PC-3 (cell line): ENCODE data around the gene CHRNA7. TPM values are rescaled to one million over a fixed set of nuclear protein-coding genes. Genes with fewer than 3 reads are reported as not detected.

Experiments used
- ATAC-seq: fragments of 200-7000 bp; cut with Tn5 transposase; 2 replicates; pipeline ENCODE4 v1.9.1; 2020; ENCODE audit warnings: mild to moderate bottlenecking, moderate library complexity
- BruUV-seq: library from RNA; stranded (reverse); fragments of 400-500 nt; replicated peaks from 2 replicates; lab custom pipeline; 2021; lab: Mats Ljungman, UMichigan
- CTCF ChIA-PET: fragments of 300-600 bp; sonication (Branson Sonifier 250); formaldehyde crosslinking; loops from one replicate; lab custom pipeline; 2022; ENCODE audit warnings: antibody characterized with exemption; lab: Charles Lee
- POLR2A ChIA-PET: fragments of 300-600 bp; sonication (Branson Sonifier 250); formaldehyde crosslinking; loops from one replicate; lab custom pipeline; 2022; ENCODE audit warnings: antibody characterized with exemption; ENCODE audit not compliant: unreplicated experiment; lab: Charles Lee
- DNase-seq: peaks from one replicate; pipeline ENCODE4 v3.0.0-alpha.2; 2015
- H2AFZ ChIP-seq: fragments of 300-600 bp; sonication (generic); 2 replicates; pipeline ENCODE4 v1.6.0; 2016; ENCODE audit warnings: antibody characterized with exemption, low read length
- H3F3A ChIP-seq: fragments of 300-600 bp; sonication (generic); one replicate; pipeline ENCODE4 v1.6.0; 2017; ENCODE audit warnings: antibody characterized with exemption, low read length, control low read depth, mild to moderate bottlenecking; ENCODE audit not compliant: unreplicated experiment
- H3K27ac ChIP-seq: fragments of 300-600 bp; sonication (generic); 2 replicates; pipeline ENCODE4 v1.5.1; 2016; ENCODE audit warnings: mild to moderate bottlenecking, low read length
- H3K27me3 ChIP-seq: fragments of 300-600 bp; sonication (generic); 2 replicates; pipeline ENCODE4 v1.6.1; 2016; ENCODE audit warnings: low read length, mixed read lengths
- H3K36me3 ChIP-seq: fragments of 300-600 bp; sonication (generic); 2 replicates; pipeline ENCODE4 v1.6.1; 2016; ENCODE audit warnings: low read depth, mixed run types, low read length, mixed read lengths
- H3K4me1 ChIP-seq: fragments of 300-600 bp; sonication (generic); 2 replicates; pipeline ENCODE4 v1.5.1; 2016; ENCODE audit warnings: low read length; ENCODE audit not compliant: insufficient read depth
- H3K4me2 ChIP-seq: fragments of 300-600 bp; sonication (generic); 2 replicates; pipeline ENCODE4 v1.6.0; 2016; ENCODE audit warnings: low read length
- H3K4me3 ChIP-seq: fragments of 300-600 bp; sonication (generic); 2 replicates; pipeline ENCODE4 v1.5.1; 2016; ENCODE audit warnings: mild to moderate bottlenecking, low read length, mixed read lengths
- H3K79me2 ChIP-seq: fragments of 300-600 bp; sonication (generic); 2 replicates; pipeline ENCODE4 v1.6.1; 2017; ENCODE audit warnings: low read length, mixed read lengths
- H3K9ac ChIP-seq: fragments of 300-600 bp; sonication (generic); 2 replicates; pipeline ENCODE4 v1.6.0; 2016; ENCODE audit warnings: mild to moderate bottlenecking, low read length
- H3K9me2 ChIP-seq: fragments of 300-600 bp; sonication (generic); replicated peaks from 2 replicates; pipeline ENCODE4 v1.6.1; 2016; ENCODE audit warnings: mixed run types, low read length, mixed read lengths
- H3K9me3 ChIP-seq: fragments of 300-600 bp; sonication (generic); 2 replicates; pipeline ENCODE4 v1.6.1; 2016; ENCODE audit warnings: low read length, mixed read lengths
- H4K20me1 ChIP-seq: fragments of 300-600 bp; sonication (generic); 2 replicates; pipeline ENCODE4 v1.6.1; 2016; ENCODE audit warnings: low read length, mixed read lengths
- EZH2 ChIP-seq: fragments of 300-600 bp; sonication (generic); IDR thresholded peaks from one replicate; pipeline ENCODE4 v1.6.1; 2017; ENCODE audit warnings: antibody characterized with exemption, mild to moderate bottlenecking, low read length; ENCODE audit not compliant: unreplicated experiment
- EZH2phosphoT487 ChIP-seq: fragments of 300-600 bp; sonication (generic); IDR thresholded peaks from 2 replicates; pipeline ENCODE4 v1.6.1; 2018; ENCODE audit warnings: mild to moderate bottlenecking, antibody characterized with exemption, low read length, borderline replicate concordance
- intact Hi-C: fragments of 100-400 bp; cut with micrococcal nuclease; formaldehyde crosslinking; loops from 2 replicates; pipeline ENCODE4 v1.9.0; 2023
- total RNA-seq: library from RNA; depleted of rRNA; stranded (reverse); fragments of >200 nt; gene quantifications from 2 replicates; pipeline ENCODE4 v1.2.3, GENCODE V29; 2014
- TF ChIP-seq, protein P1 (sequence below): fragments of 300-600 bp; sonication (generic); conservative IDR thresholded peaks from 2 replicates; pipeline ENCODE4 v1.5.1; 2017; ENCODE audit warnings: antibody characterized with exemption, low read depth, mild to moderate bottlenecking, low read length

Gene CHRNA7
- total RNA-seq, 1 experiment from 2014 or later, result 0.73 TPM

DNA sequence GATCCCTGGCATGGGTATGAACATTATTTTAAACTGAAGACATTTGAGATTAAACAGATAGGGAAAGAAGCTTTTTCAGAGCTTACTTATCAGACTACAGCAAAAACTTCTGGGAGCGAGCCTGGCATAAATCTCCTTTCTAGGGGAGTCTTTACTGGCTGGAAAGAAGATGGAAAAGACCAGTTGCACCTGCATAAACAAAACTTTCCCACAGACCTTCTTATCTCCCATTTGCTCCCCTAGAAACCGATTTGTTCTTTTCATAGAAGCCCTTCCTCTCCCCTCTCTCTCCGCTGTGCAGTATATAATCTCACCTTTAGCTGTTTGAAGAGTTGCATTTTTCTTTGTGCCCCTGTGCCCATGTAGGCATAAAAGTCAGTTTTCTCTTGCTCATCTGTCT, 93.2 kb downstream of the CHRNA7 start:
- intact Hi-C loops, result no loop called here
- DNase-seq, result no peak
- CTCF ChIA-PET, result no interaction called here
- Histone ChIP-seq H2AFZ (no peak overlapping the region), H4K20me1 (no peaks in the 10 kb centered on the region), H3K4me1 (no peaks in the 10 kb centered on the region), H3K4me3 (no peak overlapping the region), H3F3A (no peaks in the 10 kb centered on the region), H3K9ac (no peak overlapping the region), H3K4me2 (no peak overlapping the region), H3K9me2 (no peaks in the 10 kb centered on the region), H3K36me3 (no peaks in the 10 kb centered on the region), H3K9me3 (no peaks in the 10 kb centered on the region), H3K27ac (no peak overlapping the region), H3K27me3 (peaks cover 89% of the 10 kb centered on the region), H3K79me2 (no peaks in the 10 kb centered on the region)
- no TSS peak for BruUV-seq
- ATAC-seq, result no peak
- POLR2A ChIA-PET, result no interaction called here
- TF ChIP-seq, protein P1, sequence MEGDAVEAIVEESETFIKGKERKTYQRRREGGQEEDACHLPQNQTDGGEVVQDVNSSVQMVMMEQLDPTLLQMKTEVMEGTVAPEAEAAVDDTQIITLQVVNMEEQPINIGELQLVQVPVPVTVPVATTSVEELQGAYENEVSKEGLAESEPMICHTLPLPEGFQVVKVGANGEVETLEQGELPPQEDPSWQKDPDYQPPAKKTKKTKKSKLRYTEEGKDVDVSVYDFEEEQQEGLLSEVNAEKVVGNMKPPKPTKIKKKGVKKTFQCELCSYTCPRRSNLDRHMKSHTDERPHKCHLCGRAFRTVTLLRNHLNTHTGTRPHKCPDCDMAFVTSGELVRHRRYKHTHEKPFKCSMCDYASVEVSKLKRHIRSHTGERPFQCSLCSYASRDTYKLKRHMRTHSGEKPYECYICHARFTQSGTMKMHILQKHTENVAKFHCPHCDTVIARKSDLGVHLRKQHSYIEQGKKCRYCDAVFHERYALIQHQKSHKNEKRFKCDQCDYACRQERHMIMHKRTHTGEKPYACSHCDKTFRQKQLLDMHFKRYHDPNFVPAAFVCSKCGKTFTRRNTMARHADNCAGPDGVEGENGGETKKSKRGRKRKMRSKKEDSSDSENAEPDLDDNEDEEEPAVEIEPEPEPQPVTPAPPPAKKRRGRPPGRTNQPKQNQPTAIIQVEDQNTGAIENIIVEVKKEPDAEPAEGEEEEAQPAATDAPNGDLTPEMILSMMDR, result no peak
- no peak for TF ChIP-seq EZH2phosphoT487
- no peak for TF ChIP-seq EZH2

DNA sequence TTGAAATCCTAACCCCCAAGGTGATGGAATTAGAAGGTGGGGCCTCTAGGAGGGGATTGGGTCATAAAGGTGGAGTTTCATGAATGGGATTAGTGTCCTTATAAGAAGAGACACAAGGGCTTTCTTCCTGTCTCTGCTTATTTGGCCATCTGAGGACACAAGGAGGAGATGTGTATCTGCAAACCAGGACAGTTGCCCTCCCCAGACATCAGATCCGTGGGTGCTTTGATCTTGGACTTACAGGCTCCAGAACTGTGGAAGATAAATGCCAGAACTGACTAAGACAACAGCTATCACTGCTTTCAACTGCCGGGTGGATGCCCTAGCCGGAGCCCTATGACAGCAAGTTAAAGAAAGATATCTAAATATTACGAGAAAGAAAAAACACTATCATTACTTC, 94.4 kb downstream of the CHRNA7 start:
- H2AFZ ChIP-seq, result no peak overlapping the region
- BruUV-seq, result no TSS peak
- H3K9ac ChIP-seq, result no peak overlapping the region
- ChIA-PET POLR2A (no interaction called here), CTCF (no interaction called here)
- H3K79me2 ChIP-seq, result no peaks in the 10 kb centered on the region
- H3F3A ChIP-seq, result no peaks in the 10 kb centered on the region
- intact Hi-C loops, result no loop called here
- H4K20me1 ChIP-seq, result no peaks in the 10 kb centered on the region
- ATAC-seq (no peak), DNase-seq (no peak)
- no peaks in the 10 kb centered on the region for H3K9me3 ChIP-seq
- H3K9me2 ChIP-seq, result no peaks in the 10 kb centered on the region
- TF ChIP-seq, protein P1, result no peak
- TF ChIP-seq EZH2, result no peak
- no peak for TF ChIP-seq EZH2phosphoT487
- peaks cover 76% of the 10 kb centered on the region for H3K27me3 ChIP-seq
- no peak overlapping the region for H3K4me2 ChIP-seq
- H3K4me1 ChIP-seq, result no peaks in the 10 kb centered on the region
- H3K4me3 ChIP-seq, result no peak overlapping the region
- no peaks in the 10 kb centered on the region for H3K36me3 ChIP-seq
- no peak overlapping the region for H3K27ac ChIP-seq

DNA sequence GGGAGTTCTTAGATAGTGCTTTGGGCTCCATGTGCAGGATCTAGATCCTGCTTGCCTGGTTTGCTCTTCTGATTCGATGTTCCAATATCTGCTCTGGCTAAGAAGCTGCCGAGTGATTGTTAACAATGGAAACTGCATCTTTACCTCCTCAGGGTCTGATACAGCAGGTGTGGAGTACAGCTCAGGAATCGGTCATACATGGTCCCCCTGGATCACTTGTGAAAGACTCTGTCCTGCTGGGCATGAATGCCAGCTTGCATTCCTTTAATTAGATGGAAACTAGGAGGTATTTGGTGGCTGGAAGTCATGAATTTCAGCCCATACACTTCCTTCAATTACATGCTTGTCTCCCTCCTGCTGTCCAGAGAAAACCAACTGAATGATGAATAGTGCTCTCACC, 95.3 kb downstream of the CHRNA7 start:
- intact Hi-C loops, result no loop called here
- Histone ChIP-seq H4K20me1 (no peaks in the 10 kb centered on the region), H3K4me1 (no peaks in the 10 kb centered on the region), H3K36me3 (no peaks in the 10 kb centered on the region), H3K4me2 (no peak overlapping the region), H3K4me3 (no peak overlapping the region), H3K27ac (no peak overlapping the region), H3F3A (no peaks in the 10 kb centered on the region), H2AFZ (no peak overlapping the region), H3K9me2 (no peaks in the 10 kb centered on the region), H3K27me3 (peaks cover 67% of the 10 kb centered on the region), H3K79me2 (no peaks in the 10 kb centered on the region), H3K9ac (no peak overlapping the region), H3K9me3 (no peaks in the 10 kb centered on the region)
- ChIA-PET POLR2A (no interaction called here), CTCF (no interaction called here)
- ATAC-seq (no peak), DNase-seq (no peak)
- no TSS peak for BruUV-seq
- TF ChIP-seq EZH2 (no peak), EZH2phosphoT487 (no peak)
- TF ChIP-seq, protein P1, result no peak
